ENCODE data around the gene SMKR1.

SMKR1 gene

DNA sequence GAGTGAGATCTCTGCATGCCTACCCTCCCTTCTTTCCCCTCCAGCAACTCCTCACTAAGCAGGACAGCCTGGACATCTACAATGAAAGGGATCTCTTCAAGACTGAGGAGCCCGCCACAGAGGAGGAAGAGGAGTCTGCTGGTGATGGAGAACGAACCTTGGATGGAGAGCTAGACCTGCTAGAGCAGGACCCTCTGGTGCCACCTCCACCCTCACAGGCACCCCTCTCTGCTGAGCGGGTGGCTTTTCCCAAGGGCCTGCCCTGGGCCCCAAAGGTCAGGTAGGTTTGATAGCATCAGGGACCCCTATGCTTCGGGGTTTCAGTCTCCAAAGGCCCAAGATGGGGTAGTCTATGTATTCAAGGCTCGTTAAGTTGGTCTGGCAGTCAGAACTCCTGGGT, 44.2 kb upstream of the SMKR1 start:
- TF ChIP-seq, protein P1, sequence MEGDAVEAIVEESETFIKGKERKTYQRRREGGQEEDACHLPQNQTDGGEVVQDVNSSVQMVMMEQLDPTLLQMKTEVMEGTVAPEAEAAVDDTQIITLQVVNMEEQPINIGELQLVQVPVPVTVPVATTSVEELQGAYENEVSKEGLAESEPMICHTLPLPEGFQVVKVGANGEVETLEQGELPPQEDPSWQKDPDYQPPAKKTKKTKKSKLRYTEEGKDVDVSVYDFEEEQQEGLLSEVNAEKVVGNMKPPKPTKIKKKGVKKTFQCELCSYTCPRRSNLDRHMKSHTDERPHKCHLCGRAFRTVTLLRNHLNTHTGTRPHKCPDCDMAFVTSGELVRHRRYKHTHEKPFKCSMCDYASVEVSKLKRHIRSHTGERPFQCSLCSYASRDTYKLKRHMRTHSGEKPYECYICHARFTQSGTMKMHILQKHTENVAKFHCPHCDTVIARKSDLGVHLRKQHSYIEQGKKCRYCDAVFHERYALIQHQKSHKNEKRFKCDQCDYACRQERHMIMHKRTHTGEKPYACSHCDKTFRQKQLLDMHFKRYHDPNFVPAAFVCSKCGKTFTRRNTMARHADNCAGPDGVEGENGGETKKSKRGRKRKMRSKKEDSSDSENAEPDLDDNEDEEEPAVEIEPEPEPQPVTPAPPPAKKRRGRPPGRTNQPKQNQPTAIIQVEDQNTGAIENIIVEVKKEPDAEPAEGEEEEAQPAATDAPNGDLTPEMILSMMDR (conservative IDR thresholded peaks at IDR 0.05; ENCODE audit: low read depth), result no peak
- CTCF ChIA-PET, result no interaction called here
- POLR2A ChIA-PET (ENCODE audit: low non-redundant PET), result no interaction called here
- H3K27ac ChIP-seq, result no peak overlapping the region
- DNase-seq (ENCODE audit: low spot score), result no peak

DNA sequence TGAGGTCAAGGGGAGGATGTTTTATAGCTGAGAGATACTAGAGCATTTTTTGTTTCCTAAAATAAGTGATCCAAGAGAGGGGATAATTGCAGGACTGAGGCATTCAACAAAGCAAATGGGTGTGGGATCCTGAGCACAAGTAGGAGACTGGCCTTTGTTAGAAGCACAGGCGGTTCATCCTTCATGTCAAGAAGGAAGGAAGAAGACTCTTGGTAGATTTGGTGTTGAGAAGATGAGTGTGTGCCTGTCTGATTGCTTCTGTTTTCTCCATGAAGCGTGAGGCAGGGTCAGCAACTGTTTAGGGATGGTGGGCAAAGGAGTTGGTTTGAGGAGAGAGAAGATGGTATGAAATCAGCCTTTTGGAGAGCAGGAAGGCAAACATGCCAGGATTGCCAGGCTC, 40.5 kb upstream of the SMKR1 start:
- H3K27ac ChIP-seq, result no peak overlapping the region
- CTCF ChIA-PET, result no interaction called here
- POLR2A ChIA-PET (ENCODE audit: low non-redundant PET), result no interaction called here
- no peak for DNase-seq (ENCODE audit: low spot score)
- TF ChIP-seq, protein P1 (conservative IDR thresholded peaks at IDR 0.05; ENCODE audit: low read depth), result no peak

DNA sequence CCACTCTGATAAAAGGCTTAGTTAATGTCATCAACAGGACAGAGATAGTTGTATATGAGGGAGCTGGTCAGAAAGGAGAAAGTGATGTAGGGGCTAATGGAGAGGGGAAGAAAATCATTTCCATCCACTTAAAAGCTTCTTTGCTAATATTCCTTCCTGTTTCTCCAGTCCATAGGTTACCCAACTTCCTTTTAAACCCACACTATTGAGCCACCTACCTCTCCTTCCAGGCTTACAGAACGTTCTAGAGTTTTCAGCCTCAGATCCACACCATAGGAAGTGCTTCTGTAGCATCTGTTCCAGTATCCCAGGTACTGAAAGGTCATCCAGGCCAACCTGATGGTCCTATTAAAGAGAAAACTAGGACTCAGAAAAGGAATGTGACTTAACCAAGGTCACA, 39.9 kb upstream of the SMKR1 start:
- TF ChIP-seq, protein P1 (conservative IDR thresholded peaks at IDR 0.05; ENCODE audit: low read depth), result no peak
- ChIA-PET POLR2A (ENCODE audit: low non-redundant PET) (no interaction called here), CTCF (no interaction called here)
- no peak overlapping the region for H3K27ac ChIP-seq
- no peak for DNase-seq (ENCODE audit: low spot score)

DNA sequence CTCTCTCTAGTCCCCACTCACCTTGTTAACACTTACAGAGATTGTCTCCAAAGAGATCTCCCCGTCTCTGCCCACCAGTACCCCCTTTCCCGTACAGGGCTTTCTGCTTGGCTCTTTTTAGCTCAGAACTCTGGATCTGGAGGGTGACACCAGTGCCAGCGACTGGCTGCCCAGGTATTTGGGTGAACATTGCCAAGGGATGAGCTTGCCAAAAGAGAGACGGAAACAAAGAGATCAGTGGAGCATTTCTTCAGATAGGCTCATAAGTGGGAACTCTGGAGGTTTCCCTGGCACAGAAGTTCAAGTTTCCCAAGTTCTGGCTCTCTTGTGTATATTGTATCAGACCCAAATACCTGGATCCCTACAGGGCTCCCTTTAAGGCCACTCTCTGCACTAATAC, 38.1 kb upstream of the SMKR1 start:
- ChIA-PET POLR2A (ENCODE audit: low non-redundant PET) (no interaction called here), CTCF (interaction anchor here (0.6 to 1.2 kb wide), 3 partner anchors 9 to 181 kb away, joined by 3 to 5 read pairs (median 4); no protein-coding TSS in a partner anchor)
- DNase-seq (ENCODE audit: low spot score), result no peak
- H3K27ac ChIP-seq, result no peak overlapping the region
- TF ChIP-seq, protein P1 (conservative IDR thresholded peaks at IDR 0.05; ENCODE audit: low read depth), result no peak

DNA sequence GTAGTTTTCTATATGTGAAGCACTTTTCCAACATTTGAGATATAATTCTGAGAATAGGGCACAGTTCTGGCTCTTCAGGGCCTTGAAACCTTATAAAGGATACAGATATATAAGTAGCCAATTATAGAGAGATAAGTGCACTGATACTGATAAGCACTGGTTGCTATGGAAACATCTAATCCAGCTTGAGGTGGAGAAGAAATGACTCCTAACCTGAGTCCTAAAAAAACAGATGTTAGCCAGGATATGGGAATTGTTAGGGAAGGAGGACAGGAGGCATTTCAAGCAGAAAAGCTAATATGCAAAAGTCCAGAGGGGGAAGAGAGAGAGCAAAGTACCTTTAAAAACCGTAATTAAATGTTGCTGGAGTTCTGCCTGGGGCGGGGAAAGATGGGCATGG, 37.3 kb upstream of the SMKR1 start:
- CTCF ChIA-PET, result interaction anchor here (0.6 to 1.2 kb wide), 3 partner anchors 8 to 179 kb away, joined by 3 to 5 read pairs (median 3); no protein-coding TSS in a partner anchor

DNA sequence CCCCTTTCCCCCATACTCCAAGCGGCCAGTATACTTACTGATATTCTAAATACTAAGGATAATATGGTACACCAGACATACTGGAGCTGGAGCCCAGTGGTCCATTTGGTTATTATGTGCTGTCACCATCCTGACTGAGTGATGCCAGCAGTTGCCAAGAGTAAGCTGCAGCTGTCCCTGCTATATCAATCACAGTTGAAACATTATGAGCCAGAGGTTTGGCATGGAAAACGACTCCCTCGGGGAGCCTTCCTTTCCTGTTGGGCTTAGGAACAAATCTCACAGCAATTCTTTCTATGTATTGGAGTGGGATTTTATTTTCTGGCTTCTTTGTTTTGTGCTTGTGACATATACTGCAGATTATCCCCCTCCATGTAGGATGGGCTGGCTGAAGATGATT, 35.5 kb upstream of the SMKR1 start:
- DNase-seq (ENCODE audit: low spot score), result no peak
- TF ChIP-seq, protein P1 (conservative IDR thresholded peaks at IDR 0.05; ENCODE audit: low read depth), result no peak
- ChIA-PET POLR2A (ENCODE audit: low non-redundant PET) (no interaction called here), CTCF (no interaction called here)
- no peak overlapping the region for H3K27ac ChIP-seq

More for the DNA sequence above, 37.3 kb upstream of the SMKR1 start:
- POLR2A ChIA-PET (ENCODE audit: low non-redundant PET), result no interaction called here
- TF ChIP-seq, protein P1 (conservative IDR thresholded peaks at IDR 0.05; ENCODE audit: low read depth), result no peak
- no peak overlapping the region for H3K27ac ChIP-seq
- DNase-seq (ENCODE audit: low spot score), result no peak

DNA sequence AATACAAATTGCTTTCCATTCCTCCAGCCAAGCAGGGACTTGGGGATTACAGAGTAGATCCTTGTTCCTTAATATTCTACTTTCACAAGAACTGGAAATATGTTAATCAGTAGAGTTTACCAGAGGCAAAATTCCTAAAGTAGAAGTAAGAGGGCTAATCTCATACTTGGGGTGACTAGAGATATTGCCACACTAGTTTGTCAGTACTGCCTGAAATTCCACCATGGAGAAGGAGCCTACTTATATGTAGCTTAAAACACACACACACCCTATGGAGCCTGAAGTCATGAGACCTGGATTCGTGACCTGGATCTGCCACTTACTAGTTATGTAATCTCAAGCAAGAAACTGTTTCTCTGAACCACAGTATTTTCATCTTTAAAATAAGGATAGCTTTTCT, 34.2 kb upstream of the SMKR1 start:
- H3K27ac ChIP-seq, result no peak overlapping the region
- TF ChIP-seq, protein P1 (conservative IDR thresholded peaks at IDR 0.05; ENCODE audit: low read depth), result no peak
- ChIA-PET CTCF (no interaction called here), POLR2A (ENCODE audit: low non-redundant PET) (no interaction called here)
- no peak for DNase-seq (ENCODE audit: low spot score)
